Chondrocyte (in vitro differentiated cells): ENCODE data around the gene GIMAP7. TPM values are rescaled to one million over a fixed set of nuclear protein-coding genes. Genes with fewer than 3 reads are reported as not detected.

Experiments used
- DNase-seq: peaks from one replicate; pipeline ENCODE4 v3.0.0; 2021; ENCODE audit warnings: mixed read lengths, low spot score
- H3K27ac Mint-ChIP-seq: one replicate; pipeline ENCODE4 v1.8.0; 2021; ENCODE audit warnings: mild to moderate bottlenecking, moderate library complexity, mixed read lengths; ENCODE audit not compliant: unreplicated experiment
- H3K27me3 Mint-ChIP-seq: 2 replicates; pipeline ENCODE4 v1.8.0; 2021; ENCODE audit warnings: low read depth, mixed read lengths
- H3K36me3 Mint-ChIP-seq: 2 replicates; pipeline ENCODE4 v1.8.0; 2021; ENCODE audit warnings: low read depth, mixed read lengths
- H3K4me1 Mint-ChIP-seq: 2 replicates; pipeline ENCODE4 v1.8.0; 2021; ENCODE audit warnings: low read depth, mild to moderate bottlenecking, mixed read lengths
- H3K4me3 Mint-ChIP-seq: one replicate; pipeline ENCODE4 v1.8.0; 2021; ENCODE audit warnings: mild to moderate bottlenecking, moderate library complexity, mixed read lengths; ENCODE audit not compliant: unreplicated experiment
- H3K9me3 Mint-ChIP-seq: 2 replicates; pipeline ENCODE4 v1.8.0; 2021; ENCODE audit warnings: low read depth, mixed read lengths
- CTCF ChIP-seq: fragments of 200-600 bp; sonication (generic); IDR thresholded peaks from 2 replicates; pipeline ENCODE4 v1.5.0; 2021; ENCODE audit warnings: antibody characterized with exemption, mild to moderate bottlenecking, moderate library complexity
- total RNA-seq: library from RNA; stranded (reverse); gene quantifications from 3 replicates; pipeline ENCODE4 v1.2.1, GENCODE V29; 2021

The GIMAP7 gene
- total RNA-seq, 1 donor from 2014 or later, result not detected

GRCh38 chr7:150502519-150502918 is 12.2 kb upstream of the GIMAP7 start:
- no peak for DNase-seq
- Mint-ChIP-seq H3K27ac (no peak overlapping the region), H3K4me1 (no peaks in the 10 kb centered on the region), H3K9me3 (peaks cover 22% of the 10 kb centered on the region), H3K27me3 (no peaks in the 10 kb centered on the region), H3K4me3 (no peak overlapping the region), H3K36me3 (no peaks in the 10 kb centered on the region)
- no peak for TF ChIP-seq CTCF

- H3K27ac Mint-ChIP-seq, result no peak overlapping the region
- no peaks in the 10 kb centered on the region for H3K27me3 Mint-ChIP-seq
- H3K4me3 Mint-ChIP-seq, result no peak overlapping the region
- H3K36me3 Mint-ChIP-seq, result no peaks in the 10 kb centered on the region
- DNase-seq, result no peak
- H3K4me1 Mint-ChIP-seq, result no peaks in the 10 kb centered on the region
- no peak for TF ChIP-seq CTCF
- peaks cover 20% of the 10 kb centered on the region for H3K9me3 Mint-ChIP-seq
Observed at GRCh38 chr7:150503155-150503554, 11.5 kb upstream of the GIMAP7 start.

GRCh38 chr7:150503581-150503980 is 11.1 kb upstream of the GIMAP7 start:
- TF ChIP-seq CTCF, result no peak
- Mint-ChIP-seq H3K4me3 (no peak overlapping the region), H3K27ac (no peak overlapping the region), H3K4me1 (no peaks in the 10 kb centered on the region), H3K9me3 (peaks cover 18% of the 10 kb centered on the region), H3K36me3 (no peaks in the 10 kb centered on the region), H3K27me3 (no peaks in the 10 kb centered on the region)
- DNase-seq, result no peak

- Mint-ChIP-seq H3K36me3 (no peaks in the 10 kb centered on the region), H3K27ac (no peak overlapping the region), H3K27me3 (no peaks in the 10 kb centered on the region), H3K4me3 (no peak overlapping the region), H3K9me3 (peaks cover 4% of the 10 kb centered on the region), H3K4me1 (no peaks in the 10 kb centered on the region)
- no peak for TF ChIP-seq CTCF
- DNase-seq, result no peak
Observed at GRCh38 chr7:150507947-150508602, 6.6 kb upstream of the GIMAP7 start.

- Mint-ChIP-seq H3K27ac (no peak overlapping the region), H3K9me3 (peaks cover 4% of the 10 kb centered on the region), H3K36me3 (no peaks in the 10 kb centered on the region), H3K4me1 (no peaks in the 10 kb centered on the region), H3K27me3 (no peaks in the 10 kb centered on the region), H3K4me3 (no peak overlapping the region)
- TF ChIP-seq CTCF, result no peak
- DNase-seq, result no peak
Observed at GRCh38 chr7:150511048-150511447, 3.6 kb upstream of the GIMAP7 start.
